NCI-H1092 treated with DMSO at 0.1 percent for 48 hours (cell line): Measurements from ENCODE around the gene LITAFD.
"Not testable (repeated sequence)": the region's sequence is repeated elsewhere in the genome, so short reads cannot be mapped to it uniquely, and the experiment has no call there.

Experiments used
- DNase-seq: peaks from one replicate; lab custom pipeline; 2025; lab: John Stamatoyannopoulos, UW

LITAFD gene

DNA sequence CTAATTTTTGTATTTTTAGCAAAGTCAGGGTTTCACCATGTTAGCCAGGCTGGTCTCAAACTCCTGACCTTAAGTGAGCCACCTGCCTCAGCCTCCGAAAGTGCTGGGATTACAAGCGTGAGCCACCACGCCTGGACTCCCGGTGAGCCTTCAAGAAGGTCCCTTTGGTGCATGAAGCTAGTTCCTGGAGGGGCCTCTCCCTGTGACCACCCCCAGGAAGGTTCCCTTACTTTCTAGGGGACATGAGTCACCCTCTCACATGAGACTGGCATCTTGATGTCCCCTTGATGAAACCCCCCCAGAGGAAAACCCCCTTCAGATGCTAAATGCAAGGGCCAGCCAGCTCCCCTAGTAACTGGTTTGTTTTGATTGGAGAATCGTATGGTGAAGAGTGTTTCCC is 26.2 kb upstream of the LITAFD start:
- DNase-seq: no peak

DNA sequence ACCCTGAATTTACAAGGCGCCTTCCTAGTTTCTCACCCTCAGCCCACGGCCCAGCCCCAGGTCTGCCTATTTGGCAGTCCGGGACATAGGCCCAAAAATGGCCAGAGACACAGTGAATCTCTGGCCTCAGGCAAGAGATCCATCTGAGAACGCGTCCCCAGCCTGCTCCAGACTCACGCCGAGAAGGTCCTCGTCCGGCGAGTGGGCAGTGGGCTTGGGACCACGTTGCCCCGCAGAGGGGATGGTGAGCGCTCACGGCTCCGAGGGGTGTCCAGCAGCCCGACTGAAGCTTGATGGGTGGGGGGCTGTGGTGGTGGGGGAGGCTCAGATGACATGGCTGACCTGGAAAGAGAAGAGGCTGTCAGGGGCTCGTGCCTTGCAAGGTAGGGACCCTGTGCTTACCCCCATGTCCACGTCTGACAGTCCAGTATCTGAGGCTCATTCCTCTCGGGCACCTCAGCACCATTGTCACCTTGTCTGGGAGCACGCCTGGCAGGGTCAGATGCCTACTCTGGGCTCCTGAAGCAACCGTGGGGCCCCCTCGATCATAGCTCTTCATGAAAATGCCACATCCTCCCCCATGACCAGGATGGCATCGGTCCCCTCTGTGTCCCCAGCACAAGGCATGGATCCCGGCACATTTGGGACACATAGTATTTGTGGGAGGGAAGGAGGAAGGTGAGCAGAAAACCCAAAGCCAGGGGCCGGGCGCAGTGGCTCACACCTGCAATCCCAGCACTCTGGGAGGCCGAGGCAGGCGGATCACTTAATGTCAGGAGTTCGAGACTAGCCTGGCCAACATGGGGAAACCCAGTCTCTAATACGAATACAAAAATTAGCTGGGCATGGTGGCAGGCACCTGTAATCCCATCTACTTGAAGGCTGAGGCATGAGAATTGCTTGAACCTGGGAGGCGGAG is 22.9 kb upstream of the LITAFD start:
- DNase-seq: no peak

- no peak for DNase-seq
These were observed 22.0 kb upstream of the LITAFD start for GRCh38 chr16:8859913-8860881.

DNA sequence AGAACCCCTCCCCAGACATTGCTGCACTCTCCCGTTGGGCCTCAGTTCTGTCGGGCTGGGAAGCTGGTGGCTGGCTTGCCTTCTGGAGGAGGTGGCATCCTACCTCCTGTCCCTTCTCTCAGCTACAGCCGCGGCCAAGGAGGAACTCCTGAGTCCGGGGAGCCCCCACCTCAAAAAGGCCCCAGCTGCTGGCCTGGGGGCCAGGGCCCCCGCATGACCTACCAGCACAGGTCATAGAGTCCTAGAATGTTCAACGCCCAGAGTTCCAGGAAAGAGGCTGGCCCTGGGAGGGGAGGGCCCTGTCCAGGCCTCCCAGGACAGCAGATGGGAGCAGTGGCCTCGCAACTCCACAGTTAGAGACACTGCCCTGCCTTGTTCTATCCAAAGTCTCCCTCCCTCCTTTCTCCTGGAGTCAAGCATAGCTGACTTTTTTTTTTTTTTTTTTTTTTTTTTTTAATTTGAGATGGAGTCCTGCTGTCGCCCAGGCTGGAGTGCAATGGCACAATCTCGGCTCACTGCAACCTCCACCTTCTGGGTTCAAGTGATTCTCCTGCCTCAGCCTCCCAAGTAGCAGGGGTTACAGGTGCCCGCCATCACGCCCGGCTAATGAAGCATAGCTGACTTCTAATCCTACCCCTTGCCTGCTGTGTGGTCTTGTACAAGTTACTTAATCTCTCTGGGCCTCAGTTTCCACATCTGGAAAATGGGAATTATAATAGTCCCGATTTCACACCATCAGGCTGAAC is 20.4 kb upstream of the LITAFD start:
- no peak for DNase-seq

DNA sequence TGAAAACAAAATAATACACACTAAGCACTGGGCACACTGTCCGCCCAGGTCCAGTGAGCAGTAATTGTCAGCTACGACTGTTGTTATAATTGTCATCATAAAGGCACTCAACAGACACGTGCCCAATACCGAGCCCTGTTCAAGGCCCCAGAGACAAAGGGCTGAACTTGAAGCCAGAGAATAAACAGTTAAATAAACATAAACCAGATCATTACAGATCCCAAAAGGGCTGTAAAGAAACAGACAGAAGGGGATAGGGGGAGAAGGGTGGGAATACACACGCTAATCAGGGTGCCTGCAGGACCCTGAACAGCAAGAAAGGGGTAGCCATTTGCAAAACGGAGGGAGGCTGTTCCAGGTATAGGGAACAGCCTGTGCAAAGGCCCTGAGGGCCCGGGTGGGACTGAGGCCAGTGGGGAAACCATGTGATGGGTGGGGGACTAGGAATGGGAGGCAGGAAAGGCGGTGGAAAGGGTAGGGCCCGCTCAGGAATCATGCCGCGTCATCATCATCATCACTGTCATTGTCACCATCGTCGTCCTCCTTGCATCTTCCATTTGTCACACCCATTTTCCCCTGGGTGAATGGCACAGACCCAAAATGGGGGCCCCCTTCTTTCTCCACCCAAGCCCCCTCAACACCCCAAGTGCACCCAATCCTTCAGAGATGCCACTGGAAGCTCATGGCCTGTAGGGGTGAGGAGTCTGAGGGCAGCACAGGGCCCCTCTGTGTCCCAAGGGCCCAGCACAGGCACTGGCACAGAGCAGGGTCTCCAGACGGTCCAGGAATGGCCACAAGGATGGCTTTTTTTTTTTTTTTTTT is 19.6 kb upstream of the LITAFD start:
- no peak for DNase-seq

DNA sequence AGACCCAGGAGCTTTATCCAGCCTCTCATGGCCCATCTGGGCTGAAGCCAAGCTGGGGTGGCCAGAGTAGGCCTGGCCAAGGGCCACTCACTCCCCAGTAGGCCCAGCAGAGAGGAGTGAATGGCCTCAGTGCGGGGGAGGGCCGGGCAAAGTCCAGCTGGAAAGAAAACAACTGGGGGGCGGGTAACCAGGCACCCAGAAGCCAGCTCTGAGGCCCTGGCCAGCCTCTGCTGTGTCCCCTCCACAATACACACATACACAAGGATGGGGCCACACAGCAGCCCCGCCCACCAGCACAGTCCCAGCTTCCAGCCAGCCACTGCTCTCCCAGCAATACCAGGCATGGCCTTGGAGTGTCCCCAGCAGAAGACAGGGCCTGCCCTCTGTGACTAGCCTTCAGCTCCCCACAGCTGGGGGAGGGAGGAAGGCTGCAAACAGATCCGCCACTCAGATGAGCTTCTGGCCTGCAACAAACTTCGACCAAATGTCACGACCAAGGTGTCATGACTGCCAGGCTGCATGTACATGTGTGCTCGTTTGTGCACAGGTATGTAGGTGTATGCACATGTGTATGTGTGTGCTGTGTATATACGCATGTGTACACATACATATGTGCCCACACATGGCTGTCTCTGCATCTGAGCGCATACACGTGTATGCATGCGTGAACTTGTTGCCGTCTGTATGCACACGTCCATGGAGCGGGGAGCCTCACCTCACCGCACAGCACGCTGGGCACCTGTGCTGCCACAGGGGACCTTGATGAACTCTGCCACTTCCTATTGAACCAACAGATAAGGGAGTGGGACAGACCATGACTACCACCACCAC is 18.3 kb upstream of the LITAFD start:
- DNase-seq: no peak

- no peak for DNase-seq
These were observed 17.6 kb upstream of the LITAFD start for GRCh38 chr16:8864480-8865110.

- DNase-seq: no peak
These were observed 16.8 kb upstream of the LITAFD start for GRCh38 chr16:8865145-8865882.

- DNase-seq: peak; percentile 21
These were observed 15.8 kb upstream of the LITAFD start for GRCh38 chr16:8866118-8866883.

GRCh38 chr16:8866884-8867215 is 15.3 kb upstream of the LITAFD start:
- DNase-seq: no peak

DNA sequence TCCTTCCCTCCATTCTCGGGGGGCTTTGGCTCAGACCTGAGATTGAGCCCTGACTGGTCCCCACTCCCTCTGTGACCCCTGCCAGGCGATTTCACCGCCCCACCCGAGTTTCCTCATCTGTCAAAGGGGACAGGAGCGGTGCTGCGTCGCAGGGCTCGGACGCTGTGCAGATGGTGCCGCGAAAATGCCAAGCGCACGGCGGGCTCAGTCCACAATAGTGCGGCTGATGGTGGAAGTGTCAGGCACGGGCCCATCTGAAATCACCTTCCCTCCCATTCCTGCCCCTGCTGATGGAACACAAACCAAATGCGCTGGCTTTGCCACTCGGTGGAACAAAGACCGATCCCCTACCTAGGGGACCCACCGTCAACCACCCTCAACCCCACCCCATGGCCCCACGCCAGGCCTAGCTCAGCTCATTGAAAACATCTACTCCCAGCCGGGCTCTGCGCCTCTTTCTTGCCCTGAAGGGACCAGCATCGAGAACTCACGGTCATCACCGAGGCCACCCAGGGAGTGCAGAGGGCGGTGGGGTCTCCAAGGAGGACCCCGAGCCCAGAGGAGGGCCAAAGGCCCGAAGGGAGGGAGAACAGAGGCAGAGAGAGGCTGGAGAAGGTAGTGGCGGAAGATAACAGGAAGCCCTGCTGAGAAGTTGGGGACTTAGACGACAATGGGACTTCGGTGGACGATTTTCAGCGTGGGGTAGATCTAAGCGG is 14.8 kb upstream of the LITAFD start:
- DNase-seq: peak; percentile 61

GRCh38 chr16:8867932-8868415 is 14.2 kb upstream of the LITAFD start:
- DNase-seq: no peak

DNA sequence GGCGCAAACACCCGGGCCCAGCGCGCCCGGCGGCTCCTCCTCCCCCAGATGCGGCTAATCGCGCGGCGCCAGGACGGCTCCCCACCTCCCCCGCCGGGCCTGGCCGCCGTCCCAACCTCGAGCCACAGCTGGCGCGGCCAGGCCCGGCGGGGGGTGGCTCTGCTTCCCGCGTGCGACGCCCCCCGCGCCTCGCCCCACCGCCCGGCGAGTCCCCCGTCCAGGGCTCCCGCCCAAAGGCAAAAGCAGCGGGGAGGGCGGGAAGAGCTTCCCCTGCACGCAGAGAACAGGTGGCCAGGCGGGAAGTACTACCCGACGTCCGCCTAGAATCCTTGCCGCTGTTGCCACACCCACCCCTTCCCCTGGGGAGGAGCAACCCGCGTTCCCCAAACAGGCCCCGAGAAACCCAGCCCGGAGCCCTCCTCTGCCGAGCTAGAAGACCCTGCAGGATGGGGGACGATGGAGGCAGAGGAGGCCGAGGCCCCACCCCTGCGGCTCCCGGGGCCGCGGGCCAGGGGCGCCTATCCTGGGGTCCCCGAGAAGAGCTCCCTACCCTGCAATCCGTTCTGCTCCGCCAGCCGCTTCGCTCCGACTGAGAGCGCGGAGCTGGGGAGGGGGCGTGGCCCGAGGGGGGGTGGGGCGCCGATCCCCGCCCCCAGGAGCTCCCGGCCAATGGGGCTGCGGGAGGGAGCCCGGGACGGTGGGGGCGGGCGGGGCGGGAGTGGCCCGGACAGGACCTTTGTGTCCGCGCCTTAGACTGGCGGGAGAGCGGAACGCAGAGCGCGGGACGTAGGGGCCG is 13.5 kb upstream of the LITAFD start, which contains the start of gene CARHSP1:
Gene CARHSP1 (minus strand): TSS at position 591 of the 796 bp plus-strand sequence. CDS start 9,678 bp downstream, outside the sequence.
- DNase-seq: peak; percentile 88

GRCh38 chr16:8869212-8869987 is 12.8 kb upstream of the LITAFD start:
- DNase-seq: no peak

DNA sequence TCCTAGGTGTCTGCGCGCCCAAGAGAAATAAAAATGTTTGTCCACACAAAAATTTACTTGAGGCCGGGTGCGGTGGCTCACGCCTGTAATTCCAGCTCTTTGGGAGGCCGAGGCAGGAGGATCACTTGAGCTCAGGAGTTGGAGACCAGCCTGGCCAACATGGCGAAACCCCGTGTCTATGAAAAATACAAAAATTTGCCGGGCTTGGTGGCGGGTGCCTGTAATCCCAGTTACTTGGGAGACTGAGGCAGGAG is 12.2 kb upstream of the LITAFD start:
- not testable (repeated sequence) for DNase-seq

- DNase-seq: no peak
These were observed 10.1 kb upstream of the LITAFD start for GRCh38 chr16:8872071-8872470.
